ENCODE results near the gene TSHZ2.

- no peak for TF ChIP-seq GATA2 (IDR thresholded peaks at IDR 0.05; ENCODE audit: low read depth, low read length)
- no peak for TF ChIP-seq GATA3 (IDR thresholded peaks at IDR 0.05; ENCODE audit: low read depth, low read length)
Measured at GRCh38 chr20:53260591-53260990, 288.4 kb downstream of the TSHZ2 start.
